HEK293 (cell line): Measurements from ENCODE around the gene NCLN.
"Not testable (repeated sequence)": the region's sequence is repeated elsewhere in the genome, so short reads cannot be mapped to it uniquely, and the experiment has no call there.

ENCODE experiments used
- CTCF ChIA-PET: fragments of 350-600 bp; formaldehyde crosslinking; extraction: SDS; loops from one replicate; lab custom pipeline; 2021; ENCODE audit warnings: antibody characterized with exemption; lab: Yijun Ruan, JAX
- POLR2A ChIA-PET: fragments of 300-600 bp; formaldehyde crosslinking; extraction: SDS; loops from one replicate; lab custom pipeline; 2020; ENCODE audit warnings: antibody characterized with exemption, inconsistent platforms; lab: Yijun Ruan, JAX
- H3K27ac ChIP-seq: fragments of 200-500 bp; sonication (Bioruptor generic); 2 replicates; pipeline ENCODE4 v1.5.1; 2014; ENCODE audit warnings: low read depth, low read length, control low read depth, inconsistent platforms; ENCODE audit errors: extremely low read depth
- H3K36me3 ChIP-seq, 2 experiments: fragments of 200-500 bp in 1 of 2; sonication (Bioruptor generic) in 1 of 2; 1 replicate in 1 of 2; 2 replicates in 1 of 2; pipeline ENCODE4 v1.5.1; 2014 to 2017; ENCODE audit warnings: inconsistent platforms in 2 of 2, low read length in 2 of 2; ENCODE audit not compliant: control insufficient read depth in 2 of 2, insufficient read depth in 1 of 2
- H3K4me1 ChIP-seq: fragments of 200-500 bp; sonication (Bioruptor generic); 2 replicates; pipeline ENCODE4 v1.5.1; 2014; ENCODE audit warnings: mild to moderate bottlenecking, low read length, inconsistent platforms; ENCODE audit not compliant: control insufficient read depth, insufficient read depth
- H3K4me3 ChIP-seq: 2 replicates; pipeline ENCODE4 v1.5.1; 2011; ENCODE audit warnings: low read depth, mild to moderate bottlenecking, control low read depth, low read length, moderate library complexity
- H3K9me3 ChIP-seq: fragments of 200-500 bp; sonication (Bioruptor generic); 2 replicates; pipeline ENCODE4 v1.5.1; 2014; ENCODE audit warnings: low read depth, low read length, inconsistent platforms; ENCODE audit not compliant: control insufficient read depth, insufficient read depth
- EGR2 ChIP-seq: fragments of 450-650 bp; formaldehyde crosslinking; IDR thresholded peaks from 2 replicates; pipeline ENCODE4 v1.5.1; 2016; ENCODE audit warnings: low read depth, missing biosample characterization, missing genetic modification characterization
- KLF10 ChIP-seq: fragments of 450-650 bp; IDR thresholded peaks from 2 replicates; pipeline ENCODE4 v1.5.1; 2018; ENCODE audit warnings: missing biosample characterization, mild to moderate bottlenecking, missing genetic modification characterization
- YY1 ChIP-seq: fragments of 450-650 bp; formaldehyde crosslinking; IDR thresholded peaks from 2 replicates; pipeline ENCODE4 v1.5.1; 2018; ENCODE audit warnings: missing biosample characterization, missing genetic modification characterization
- ZBTB17 ChIP-seq: fragments of 450-650 bp; formaldehyde crosslinking; IDR thresholded peaks from 2 replicates; pipeline ENCODE4 v1.5.1; 2016; ENCODE audit warnings: missing biosample characterization, missing genetic modification characterization
- ZBTB8A ChIP-seq: fragments of 450-650 bp; formaldehyde crosslinking; IDR thresholded peaks from 2 replicates; pipeline ENCODE4 v1.5.1; 2016; ENCODE audit warnings: missing biosample characterization, missing genetic modification characterization
- ZFHX2 ChIP-seq: fragments of 450-650 bp; formaldehyde crosslinking; conservative IDR thresholded peaks from 2 replicates; pipeline ENCODE4 v1.5.1; 2016; ENCODE audit warnings: missing biosample characterization, missing genetic modification characterization
- ZNF133 ChIP-seq: fragments of 450-650 bp; formaldehyde crosslinking; IDR thresholded peaks from 2 replicates; pipeline ENCODE4 v1.5.1; 2016; ENCODE audit warnings: missing biosample characterization, missing genetic modification characterization
- ZNF155 ChIP-seq: fragments of 450-650 bp; formaldehyde crosslinking; IDR thresholded peaks from 2 replicates; pipeline ENCODE4 v1.5.1; 2016; ENCODE audit warnings: missing biosample characterization, missing genetic modification characterization
- ZNF174 ChIP-seq: fragments of 450-650 bp; formaldehyde crosslinking; IDR thresholded peaks from 2 replicates; pipeline ENCODE4 v1.5.0; 2017; ENCODE audit warnings: missing biosample characterization, mild to moderate bottlenecking, missing genetic modification characterization
- ZNF211 ChIP-seq: fragments of 450-650 bp; formaldehyde crosslinking; IDR thresholded peaks from 2 replicates; pipeline ENCODE4 v1.5.1; 2016; ENCODE audit warnings: low read depth, missing biosample characterization, missing genetic modification characterization
- ZNF324 ChIP-seq: fragments of 450-650 bp; formaldehyde crosslinking; IDR thresholded peaks from 2 replicates; pipeline ENCODE4 v1.5.1; 2016; ENCODE audit warnings: missing biosample characterization, missing genetic modification characterization
- ZNF366 ChIP-seq: fragments of 450-650 bp; formaldehyde crosslinking; conservative IDR thresholded peaks from 2 replicates; pipeline ENCODE4 v1.5.1; 2016; ENCODE audit warnings: missing biosample characterization, missing genetic modification characterization
- ZNF404 ChIP-seq: fragments of 450-650 bp; formaldehyde crosslinking; IDR thresholded peaks from 2 replicates; pipeline ENCODE4 v1.5.1; 2017; ENCODE audit warnings: missing biosample characterization, missing genetic modification characterization
- ZNF423 ChIP-seq: fragments of 450-650 bp; formaldehyde crosslinking; IDR thresholded peaks from 2 replicates; pipeline ENCODE4 v1.5.1; 2016; ENCODE audit warnings: missing biosample characterization, missing genetic modification characterization
- ZNF529 ChIP-seq: fragments of 450-650 bp; formaldehyde crosslinking; IDR thresholded peaks from 2 replicates; pipeline ENCODE4 v1.5.1; 2017; ENCODE audit warnings: missing genetic modification characterization, missing biosample characterization; ENCODE audit not compliant: insufficient replicate concordance
- ZNF548 ChIP-seq: fragments of 450-650 bp; formaldehyde crosslinking; IDR thresholded peaks from 2 replicates; pipeline ENCODE4 v1.5.1; 2016; ENCODE audit warnings: missing biosample characterization, missing genetic modification characterization
- ZNF624 ChIP-seq: fragments of 450-650 bp; formaldehyde crosslinking; IDR thresholded peaks from 2 replicates; pipeline ENCODE4 v1.5.1; 2017; ENCODE audit warnings: missing biosample characterization, missing genetic modification characterization
- ZNF658 ChIP-seq: fragments of 450-650 bp; formaldehyde crosslinking; IDR thresholded peaks from 2 replicates; pipeline ENCODE4; 2016; ENCODE audit warnings: missing biosample characterization, missing genetic modification characterization
- ZNF677 ChIP-seq: fragments of 450-650 bp; IDR thresholded peaks from 2 replicates; pipeline ENCODE4 v1.5.0; 2018; ENCODE audit warnings: missing biosample characterization, mild to moderate bottlenecking, missing genetic modification characterization, moderate library complexity
- ZSCAN16 ChIP-seq: fragments of 450-650 bp; formaldehyde crosslinking; IDR thresholded peaks from 2 replicates; pipeline ENCODE4 v1.5.1; 2016; ENCODE audit warnings: missing biosample characterization, missing genetic modification characterization
- ZXDB ChIP-seq: fragments of 450-650 bp; formaldehyde crosslinking; IDR thresholded peaks from 2 replicates; pipeline ENCODE4 v1.5.1; 2016; ENCODE audit warnings: missing biosample characterization, missing genetic modification characterization
- TF ChIP-seq, protein P1 (sequence below): fragments of 450-650 bp; formaldehyde crosslinking; IDR thresholded peaks from 2 replicates; pipeline ENCODE4 v1.5.1; 2016; ENCODE audit warnings: missing biosample characterization, missing genetic modification characterization
- TF ChIP-seq, protein P2 (sequence below): fragments of 450-650 bp; formaldehyde crosslinking; IDR thresholded peaks from 2 replicates; pipeline ENCODE4 v1.5.1; 2016; ENCODE audit warnings: missing biosample characterization, missing genetic modification characterization
- TF ChIP-seq, protein P3 (sequence below): fragments of 450-650 bp; formaldehyde crosslinking; IDR thresholded peaks from 2 replicates; pipeline ENCODE4 v1.5.1; 2016; ENCODE audit warnings: missing biosample characterization, missing genetic modification characterization

NCLN gene

DNA sequence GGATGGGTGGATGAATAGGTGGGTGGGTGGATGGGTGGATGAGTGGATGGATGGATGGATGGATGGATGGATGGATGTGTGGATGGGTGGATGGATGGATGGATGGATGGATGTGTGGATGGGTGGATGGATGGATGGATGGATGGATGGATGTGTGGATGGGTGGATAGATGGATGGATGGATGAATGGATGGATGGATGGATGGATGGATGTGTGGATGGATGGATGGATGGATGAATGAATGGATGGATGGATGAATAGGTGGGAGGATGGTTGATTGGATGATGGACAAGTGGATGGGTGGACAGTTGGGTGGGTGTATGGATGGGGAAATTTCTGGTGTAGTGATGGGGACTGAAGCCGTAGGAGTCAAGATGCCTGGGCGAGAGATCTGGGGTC is 49.9 kb downstream of the NCLN start:
- H3K4me1 ChIP-seq, H3K9me3 ChIP-seq, H3K4me3 ChIP-seq, H3K36me3 ChIP-seq, POLR2A ChIA-PET, H3K27ac ChIP-seq: not testable (repeated sequence)
- CTCF ChIA-PET: interaction anchor here (0.6 to 0.9 kb wide), 4 partner anchors 18 to 130 kb away, joined by 3 to 4 read pairs (median 4); no protein-coding TSS in a partner anchor
- TF ChIP-seq EGR2 (tag by site-specific recombination) (peak; percentile 69), ZBTB17 (peak; percentile 88), ZFHX2 (tag by site-specific recombination) (peak; percentile 36), ZNF366 (tag by site-specific recombination) (peak; percentile 93)

DNA sequence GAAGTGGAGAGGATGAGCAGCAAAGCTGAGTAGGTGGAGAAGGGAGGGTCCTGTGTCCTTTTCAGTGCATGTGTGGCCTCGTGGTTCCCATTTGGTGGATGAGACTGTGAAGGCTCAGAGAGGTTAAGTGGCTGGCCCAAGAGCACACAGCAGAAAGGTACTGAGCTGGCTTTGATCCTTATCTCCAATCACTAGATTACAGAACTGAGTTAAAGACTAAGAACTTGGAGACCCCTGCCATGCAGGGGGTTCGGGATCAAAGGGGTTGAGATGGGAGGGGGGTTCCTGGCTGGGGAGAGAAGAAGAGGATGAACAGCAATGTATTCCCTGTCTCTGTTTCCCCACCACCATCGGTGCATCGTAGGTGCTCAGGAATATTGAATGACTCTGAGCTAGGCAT is 50.5 kb downstream of the NCLN start:
- Histone ChIP-seq H3K4me3 (no peak overlapping the region), H3K9me3 (no peaks in the 10 kb centered on the region)
- TF ChIP-seq ZNF174 (no peak), ZNF529 (tag by site-specific recombination) (no peak), ZNF133 (tag by site-specific recombination) (no peak), ZNF211 (tag by site-specific recombination) (no peak), ZSCAN16 (tag by site-specific recombination) (no peak), ZNF423 (tag by site-specific recombination) (no peak), ZNF624 (tag by site-specific recombination) (no peak), ZXDB (no peak), ZNF548 (no peak), KLF10 (tag by site-specific recombination) (no peak), YY1 (tag by site-specific recombination) (no peak), ZNF404 (tag by site-specific recombination) (no peak), ZNF324 (tag by site-specific recombination) (no peak), ZNF155 (tag by site-specific recombination) (no peak), ZBTB8A (tag by site-specific recombination) (no peak), ZNF658 (tag by site-specific recombination) (no peak), ZNF677 (no peak)
- TF ChIP-seq, protein P1, sequence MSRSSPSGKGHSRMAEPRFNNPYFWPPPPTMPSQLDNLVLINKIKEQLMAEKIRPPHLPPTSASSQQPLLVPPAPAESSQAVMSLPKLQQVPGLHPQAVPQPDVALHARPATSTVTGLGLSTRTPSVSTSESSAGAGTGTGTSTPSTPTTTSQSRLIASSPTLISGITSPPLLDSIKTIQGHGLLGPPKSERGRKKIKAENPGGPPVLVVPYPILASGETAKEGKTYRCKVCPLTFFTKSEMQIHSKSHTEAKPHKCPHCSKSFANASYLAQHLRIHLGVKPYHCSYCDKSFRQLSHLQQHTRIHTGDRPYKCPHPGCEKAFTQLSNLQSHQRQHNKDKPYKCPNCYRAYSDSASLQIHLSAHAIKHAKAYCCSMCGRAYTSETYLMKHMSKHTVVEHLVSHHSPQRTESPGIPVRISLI (tag by site-specific recombination): no peak
- TF ChIP-seq, all 188 proteins: peak for 0
- POLR2A ChIA-PET: no interaction called here
- CTCF ChIA-PET: interaction anchor here (0.7 kb wide), 1 partner anchor 50 kb away, joined by 4 read pairs; no protein-coding TSS in a partner anchor
- Histone ChIP-seq H3K27ac (no peak overlapping the region), H3K36me3 (no peaks in the 10 kb centered on the region), H3K4me1 (no peaks in the 10 kb centered on the region)

DNA sequence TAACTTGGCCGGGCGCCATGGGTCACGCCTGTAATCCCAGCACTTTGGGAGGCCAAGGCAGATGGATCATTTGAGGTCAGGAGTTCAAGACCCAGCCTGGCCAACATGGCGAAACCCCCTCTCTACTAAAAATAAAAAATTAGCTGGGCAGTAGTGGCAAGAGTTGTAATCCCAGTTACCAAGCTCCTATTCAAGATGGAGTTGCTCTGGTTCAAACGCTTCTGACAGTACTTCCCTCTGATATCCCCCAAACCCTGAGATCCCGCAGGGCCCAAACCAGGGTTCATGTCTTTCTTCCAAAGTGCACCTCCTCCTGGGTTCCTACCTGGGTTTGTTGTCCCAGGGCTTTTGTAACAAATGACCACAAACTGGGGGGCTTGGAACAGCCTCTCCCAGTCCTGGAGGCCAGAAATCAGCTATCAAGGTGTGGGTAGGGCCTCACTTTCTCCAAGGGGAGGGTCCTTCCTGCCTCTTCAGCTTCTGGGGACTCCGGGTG is 52.4 kb downstream of the NCLN start:
- H3K4me3 ChIP-seq: no peak overlapping the region
- TF ChIP-seq, protein P2, sequence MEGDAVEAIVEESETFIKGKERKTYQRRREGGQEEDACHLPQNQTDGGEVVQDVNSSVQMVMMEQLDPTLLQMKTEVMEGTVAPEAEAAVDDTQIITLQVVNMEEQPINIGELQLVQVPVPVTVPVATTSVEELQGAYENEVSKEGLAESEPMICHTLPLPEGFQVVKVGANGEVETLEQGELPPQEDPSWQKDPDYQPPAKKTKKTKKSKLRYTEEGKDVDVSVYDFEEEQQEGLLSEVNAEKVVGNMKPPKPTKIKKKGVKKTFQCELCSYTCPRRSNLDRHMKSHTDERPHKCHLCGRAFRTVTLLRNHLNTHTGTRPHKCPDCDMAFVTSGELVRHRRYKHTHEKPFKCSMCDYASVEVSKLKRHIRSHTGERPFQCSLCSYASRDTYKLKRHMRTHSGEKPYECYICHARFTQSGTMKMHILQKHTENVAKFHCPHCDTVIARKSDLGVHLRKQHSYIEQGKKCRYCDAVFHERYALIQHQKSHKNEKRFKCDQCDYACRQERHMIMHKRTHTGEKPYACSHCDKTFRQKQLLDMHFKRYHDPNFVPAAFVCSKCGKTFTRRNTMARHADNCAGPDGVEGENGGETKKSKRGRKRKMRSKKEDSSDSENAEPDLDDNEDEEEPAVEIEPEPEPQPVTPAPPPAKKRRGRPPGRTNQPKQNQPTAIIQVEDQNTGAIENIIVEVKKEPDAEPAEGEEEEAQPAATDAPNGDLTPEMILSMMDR (tag by site-specific recombination): no peak
- TF ChIP-seq ZNF366 (tag by site-specific recombination): no peak
- TF ChIP-seq, protein P3, sequence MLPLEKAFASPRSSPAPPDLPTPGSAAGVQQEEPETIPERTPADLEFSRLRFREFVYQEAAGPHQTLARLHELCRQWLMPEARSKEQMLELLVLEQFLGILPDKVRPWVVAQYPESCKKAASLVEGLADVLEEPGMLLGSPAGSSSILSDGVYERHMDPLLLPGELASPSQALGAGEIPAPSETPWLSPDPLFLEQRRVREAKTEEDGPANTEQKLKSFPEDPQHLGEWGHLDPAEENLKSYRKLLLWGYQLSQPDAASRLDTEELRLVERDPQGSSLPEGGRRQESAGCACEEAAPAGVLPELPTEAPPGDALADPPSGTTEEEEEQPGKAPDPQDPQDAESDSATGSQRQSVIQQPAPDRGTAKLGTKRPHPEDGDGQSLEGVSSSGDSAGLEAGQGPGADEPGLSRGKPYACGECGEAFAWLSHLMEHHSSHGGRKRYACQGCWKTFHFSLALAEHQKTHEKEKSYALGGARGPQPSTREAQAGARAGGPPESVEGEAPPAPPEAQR (tag by site-specific recombination): no peak
- POLR2A ChIA-PET: no interaction called here
- H3K27ac ChIP-seq: no peak overlapping the region
- no peaks in the 10 kb centered on the region for H3K9me3 ChIP-seq
- H3K36me3 ChIP-seq: no peaks in the 10 kb centered on the region
- no peaks in the 10 kb centered on the region for H3K4me1 ChIP-seq
- CTCF ChIA-PET: interaction anchor here (0.6 to 1.6 kb wide), 2 partner anchors 12 to 76 kb away, joined by 3 to 7 read pairs; no protein-coding TSS in a partner anchor
